Left colon (tissue), 2 donors: ENCODE measurements around the gene C9orf72. TPM values are rescaled to one million over a fixed set of nuclear protein-coding genes. Genes with fewer than 3 reads are reported as not detected.
"Not testable (repeated sequence)": the region's sequence is repeated elsewhere in the genome, so short reads cannot be mapped to it uniquely, and the experiment has no call there.

ENCODE experiments used
- ATAC-seq: fragments of 200-7000 bp; cut with Tn5 transposase; one replicate; pipeline ENCODE4 v1.9.1; 2020; ENCODE audit warnings: mild to moderate bottlenecking, moderate library complexity
- DNase-seq, 2 donors: peaks; one replicate each; pipeline ENCODE4 v3.0.0-alpha.2; 2020
- intact Hi-C, 2 donors: fragments of 100-400 bp; cut with DNase I in 1 of 2; cut with micrococcal nuclease in 1 of 2; formaldehyde crosslinking; loops; one replicate each; pipeline versions ENCODE4 v1.11.2 to v1.14.0; 2022; cut with DNase I, micrococcal nuclease
- total RNA-seq, 2 donors: library from RNA; stranded (reverse); fragmentation: NEBNext Ultra II Directional; extraction: Animal tissue kit (Norgen Biotek cat#: 25700); gene quantifications; one replicate each; pipeline ENCODE4 v1.2.1, GENCODE V29; 2021
- donor health status: DM: no; HTN: no; CAD: no.
- donor health status: DM: yes; HTN: yes; CAD: no.

C9orf72 gene
- total RNA-seq, 2 donors from 2014 or later: 10.7 to 13.4 TPM

DNA sequence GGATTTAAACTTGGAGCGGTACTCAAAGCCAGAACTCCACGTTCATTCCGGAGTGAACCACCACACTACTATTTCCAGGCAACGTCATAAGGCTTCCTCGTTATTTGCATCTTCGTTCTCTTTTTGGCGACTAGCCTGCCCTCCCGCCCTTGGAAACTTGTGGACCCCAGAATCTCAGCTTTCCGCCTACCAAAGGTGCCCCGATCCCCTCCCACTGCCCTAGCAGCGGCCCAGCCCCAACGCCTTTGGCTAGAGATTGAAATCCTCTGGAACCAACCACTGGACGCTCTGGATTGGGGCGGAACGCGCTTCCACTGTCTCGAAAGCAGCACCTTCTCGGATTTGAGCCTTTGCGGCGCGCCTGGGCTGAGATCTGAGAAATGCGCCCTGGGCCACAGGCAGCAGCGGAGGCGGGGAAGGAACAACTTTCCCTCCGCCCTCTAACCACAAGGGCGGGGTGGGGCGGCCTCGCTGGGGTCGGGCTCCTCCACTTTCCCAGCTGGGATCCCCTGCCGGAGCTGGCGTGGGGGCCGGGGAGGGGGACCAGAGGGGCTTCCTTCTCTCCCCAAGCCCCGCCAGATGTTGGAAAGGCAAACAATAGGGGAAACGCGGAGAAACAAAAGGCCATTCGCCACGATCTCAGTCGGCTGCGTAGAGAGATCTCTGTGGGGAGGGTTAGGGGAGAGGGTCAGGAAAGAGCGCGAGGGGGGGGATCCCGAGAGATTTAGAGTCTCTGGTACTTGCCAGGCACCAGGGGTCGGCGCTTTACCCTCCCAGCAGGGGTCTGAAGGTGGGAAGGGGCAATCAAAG lies 45.0 kb downstream of the C9orf72 start:
- ATAC-seq (peak; percentile 85), DNase-seq (peak; percentile 85 to 87)
- intact Hi-C loops: no loop called here

DNA sequence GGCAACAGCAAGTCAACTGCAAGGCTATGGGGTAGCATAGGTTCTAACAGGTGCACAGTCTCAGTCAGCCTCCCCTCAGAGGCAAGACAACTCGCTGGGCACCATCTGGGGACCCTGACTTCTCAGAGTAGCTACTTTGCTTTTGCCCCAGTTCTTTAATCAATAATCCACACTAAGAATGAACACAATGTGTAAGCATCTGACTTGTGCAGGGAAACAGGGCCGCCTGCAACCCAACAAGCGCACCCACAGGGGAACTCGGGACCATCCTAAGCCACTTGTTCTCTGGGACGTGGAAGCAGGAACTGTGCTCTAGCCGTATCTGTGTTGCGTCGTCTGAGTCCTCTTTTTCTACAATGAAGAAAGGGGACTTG lies 45.6 kb downstream of the C9orf72 start:
- no peak for ATAC-seq
- intact Hi-C loops: no loop called here
- DNase-seq: peak; percentile 16 to 33

DNA sequence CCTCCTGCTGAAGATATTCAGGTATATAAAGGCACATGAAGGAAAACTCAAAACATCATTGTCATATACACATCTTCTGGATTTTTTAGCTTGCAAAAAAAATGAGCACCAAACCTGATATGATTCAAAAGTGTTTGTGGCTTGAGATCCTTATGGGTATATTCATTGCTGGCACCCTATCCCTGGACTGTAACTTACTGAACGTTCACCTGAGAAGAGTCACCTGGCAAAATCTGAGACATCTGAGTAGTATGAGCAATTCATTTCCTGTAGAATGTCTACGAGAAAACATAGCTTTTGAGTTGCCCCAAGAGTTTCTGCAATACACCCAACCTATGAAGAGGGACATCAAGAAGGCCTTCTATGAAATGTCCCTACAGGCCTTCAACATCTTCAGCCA lies 49.0 kb downstream of the C9orf72 start, which contains the start of gene IFNK:
IFNK (plus strand) TSS at position 55 of the 400 bp plus-strand sequence; CDS start at position 102, 47 bp downstream.
- ATAC-seq: no peak
- intact Hi-C loops: no loop called here

DNA sequence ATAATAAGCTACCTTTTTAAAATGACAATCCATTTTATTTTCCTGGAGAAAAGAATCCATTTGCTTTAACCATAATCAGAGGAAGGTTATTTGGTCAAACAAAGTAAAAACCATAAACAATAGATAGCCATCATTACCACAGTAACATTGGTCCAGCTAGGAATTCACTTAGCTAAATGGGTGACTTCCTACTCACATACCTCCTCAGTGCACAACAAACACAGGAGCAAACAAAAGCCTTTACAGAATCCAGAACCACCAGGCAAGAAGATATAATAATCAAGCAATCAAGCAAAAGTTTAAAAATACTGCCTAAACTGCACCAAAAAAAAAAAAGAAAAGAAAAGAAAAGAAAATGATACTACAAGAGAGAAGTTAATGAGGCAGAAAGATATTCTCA lies 50.1 kb downstream of the C9orf72 start:
- ATAC-seq: no peak
- intact Hi-C loops: no loop called here
- no peak for DNase-seq

More for the DNA sequence above, 49.0 kb downstream of the C9orf72 start, which contains the start of gene IFNK:
- DNase-seq: no peak

DNA sequence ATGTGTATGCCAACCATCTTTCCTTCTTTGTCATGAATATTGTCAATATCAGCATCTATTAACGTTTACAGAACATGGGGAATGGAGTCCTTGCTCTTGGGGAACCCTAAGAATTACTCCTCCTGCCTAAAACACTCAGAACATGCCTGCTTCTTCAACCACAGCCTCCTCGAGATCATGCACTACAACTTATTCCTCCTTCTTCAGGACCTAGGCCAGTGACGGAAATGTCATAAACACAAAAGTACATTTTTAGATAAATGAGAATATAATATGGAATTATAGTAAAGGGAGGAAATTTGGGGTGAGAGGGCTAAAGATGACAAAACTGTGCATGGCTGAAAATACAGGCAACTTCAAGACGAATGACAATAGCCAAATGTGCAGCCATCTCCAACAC lies 52.3 kb downstream of the C9orf72 start:
- ATAC-seq (no peak), DNase-seq (no peak)
- intact Hi-C loops: no loop called here

DNA sequence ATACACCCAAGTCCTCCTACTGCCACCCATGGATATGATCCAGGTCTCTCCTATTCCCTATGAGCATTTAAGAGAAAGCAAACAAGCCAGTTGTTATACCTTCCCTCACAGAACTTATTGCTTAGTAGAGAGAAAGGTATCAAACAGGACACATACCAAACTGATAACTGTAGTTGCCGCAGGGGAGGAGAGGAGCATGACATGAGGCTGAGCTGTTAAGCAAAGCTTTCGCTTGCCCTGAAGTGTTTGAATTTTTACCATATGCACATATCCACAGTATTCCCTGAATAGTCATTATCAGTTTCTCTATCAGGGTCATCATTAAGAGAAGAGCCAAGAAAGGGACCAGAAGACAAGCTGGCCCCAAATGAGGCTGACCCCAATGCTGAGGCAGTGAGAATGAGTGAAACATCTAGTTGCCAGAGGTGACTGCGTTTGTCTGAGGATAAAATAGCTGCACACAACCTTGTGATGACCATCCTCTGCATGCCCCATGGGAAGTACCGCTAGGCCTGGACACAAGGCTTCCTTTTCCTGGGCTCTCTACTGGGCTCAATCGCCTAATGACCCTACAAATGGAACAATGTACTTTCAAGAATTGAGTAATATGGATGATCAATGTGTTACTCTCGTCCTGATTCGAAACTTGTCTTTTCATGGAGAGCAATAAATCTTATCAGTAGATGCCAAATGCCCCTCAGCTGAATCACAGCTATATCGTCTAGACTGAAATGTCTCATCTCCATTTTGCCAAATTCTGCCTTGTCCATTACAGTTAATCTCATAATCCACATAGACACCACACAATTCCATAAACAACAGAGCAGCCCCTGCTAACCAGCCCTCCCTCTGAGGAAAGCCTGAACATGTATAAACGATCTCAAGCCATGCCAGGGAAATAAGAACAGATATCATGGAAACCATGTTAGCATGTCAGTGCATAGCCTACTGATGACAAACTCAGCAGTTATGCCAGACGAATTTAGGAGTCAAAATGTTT lies 53.5 kb downstream of the C9orf72 start:
- no peak for ATAC-seq
- intact Hi-C loops: no loop called here
- no peak for DNase-seq

DNA sequence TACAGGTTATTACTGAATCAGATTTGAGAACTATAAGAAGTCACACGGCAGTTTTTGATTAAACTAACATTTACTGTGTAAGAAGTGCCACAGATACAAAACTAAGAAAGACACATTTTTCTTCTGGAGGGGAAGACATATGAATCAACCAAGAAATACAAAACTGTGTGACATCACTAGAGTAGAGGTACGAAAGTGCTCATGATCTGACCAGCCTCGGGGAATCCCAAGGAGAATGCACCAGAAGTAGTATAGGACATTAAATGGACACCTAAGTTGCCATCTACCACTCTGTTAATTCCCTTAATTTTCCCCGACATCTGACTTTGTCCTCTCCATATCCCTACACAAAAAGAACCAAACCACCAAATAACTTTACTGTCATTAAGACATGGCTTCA lies 54.5 kb downstream of the C9orf72 start:
- DNase-seq (no peak), ATAC-seq (no peak)
- intact Hi-C loops: no loop called here

DNA sequence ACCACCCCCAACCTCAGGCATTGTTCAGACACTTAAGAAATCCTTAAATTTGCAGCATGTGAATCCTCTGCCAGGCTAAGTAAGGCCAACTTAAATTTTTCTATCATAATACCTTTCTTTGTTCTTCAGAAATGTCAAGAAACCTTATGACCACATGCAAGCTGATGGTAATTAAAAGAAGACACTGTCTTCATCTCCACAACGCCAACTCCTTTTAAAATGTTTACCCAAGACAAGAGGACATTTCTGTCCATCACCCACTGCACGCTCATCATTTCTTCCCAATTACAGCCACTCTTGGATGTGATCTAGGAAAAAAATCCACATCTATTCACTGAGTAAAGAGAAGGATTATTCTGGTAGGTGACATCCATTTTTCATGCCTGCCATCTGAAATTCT lies 55.3 kb downstream of the C9orf72 start:
- intact Hi-C loops: no loop called here
- no peak for ATAC-seq
- no peak for DNase-seq

DNA sequence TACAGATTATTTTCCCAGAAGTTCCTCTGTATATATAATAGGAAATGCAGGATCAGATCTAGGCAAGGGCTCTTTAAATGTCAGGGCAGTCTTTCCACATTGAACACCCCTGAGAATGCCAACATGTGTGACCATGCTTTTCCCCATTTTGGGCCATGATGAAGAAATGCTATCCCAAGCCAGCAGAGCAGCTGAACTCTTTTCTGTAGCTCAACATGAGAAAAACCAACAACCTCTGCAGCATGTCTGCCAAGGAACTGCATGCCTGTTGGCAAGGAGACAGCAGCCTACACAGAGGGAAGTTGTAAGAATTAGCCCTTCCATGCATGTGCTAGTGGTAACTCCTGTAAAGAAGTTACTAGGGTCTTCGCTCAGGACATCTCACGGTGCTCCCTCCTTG lies 58.7 kb downstream of the C9orf72 start:
- ATAC-seq: no peak
- no peak for DNase-seq
- intact Hi-C loops: no loop called here

DNA sequence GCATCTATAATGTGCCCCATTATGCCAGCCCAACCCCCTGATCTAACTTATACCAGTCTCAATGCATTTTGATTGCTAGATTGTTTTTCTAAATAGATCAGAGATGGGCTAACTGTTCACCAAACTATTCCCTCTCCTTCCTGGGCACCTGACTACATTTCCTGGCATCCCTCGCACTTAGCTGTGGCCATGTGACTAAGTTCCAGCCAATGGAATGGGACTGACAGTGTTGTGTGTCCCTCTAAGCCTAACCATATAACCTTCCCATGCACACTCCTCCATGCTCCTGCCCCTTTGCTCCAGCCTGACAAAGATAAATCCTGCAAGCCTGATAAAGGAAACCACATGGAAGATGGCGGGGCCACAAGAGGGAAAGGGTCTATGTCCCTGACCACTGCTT lies 61.5 kb downstream of the C9orf72 start:
- DNase-seq (no peak), ATAC-seq (no peak)
- intact Hi-C loops: no loop called here

DNA sequence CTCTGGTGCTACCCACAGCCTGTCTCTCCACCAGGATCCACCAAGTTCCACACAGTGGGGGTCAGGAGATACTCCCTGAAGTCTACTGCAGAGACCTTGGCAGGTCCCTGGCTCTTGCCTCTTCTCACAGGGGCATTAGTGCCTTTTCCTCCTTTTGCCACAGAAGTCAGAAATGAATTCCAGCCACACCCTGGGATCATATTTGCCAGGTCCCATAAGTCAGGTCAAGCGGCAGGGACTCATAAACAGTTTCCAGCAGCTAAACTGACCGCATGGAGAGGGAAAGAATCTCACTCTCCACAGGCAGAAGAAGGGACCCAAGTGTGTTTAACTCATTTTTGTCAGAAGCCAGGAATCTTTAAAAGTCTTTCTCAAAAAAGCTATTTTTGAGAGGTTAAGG lies 62.5 kb downstream of the C9orf72 start:
- intact Hi-C loops: no loop called here
- ATAC-seq (peak; percentile 55), DNase-seq (no peak)

DNA sequence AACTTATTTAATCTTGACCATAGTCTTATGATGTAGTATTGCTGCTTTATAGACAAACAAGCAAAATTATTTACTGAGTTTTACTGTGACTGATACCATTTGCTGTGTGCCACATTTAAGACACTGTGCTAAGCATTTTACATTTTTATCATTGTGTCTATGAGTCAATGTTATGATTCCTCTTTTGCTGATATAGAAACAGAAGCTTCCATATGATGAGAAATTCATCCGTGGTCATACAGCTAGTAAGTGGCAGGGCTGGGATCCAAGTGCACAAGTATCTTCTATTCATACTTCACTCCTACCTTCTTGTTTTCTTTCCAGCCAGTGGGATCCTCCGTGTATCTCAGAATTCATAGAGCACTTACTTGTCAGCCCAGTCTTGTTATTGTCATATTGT lies 66.3 kb downstream of the C9orf72 start:
- ATAC-seq (no peak), DNase-seq (no peak)
- intact Hi-C loops: no loop called here

DNA sequence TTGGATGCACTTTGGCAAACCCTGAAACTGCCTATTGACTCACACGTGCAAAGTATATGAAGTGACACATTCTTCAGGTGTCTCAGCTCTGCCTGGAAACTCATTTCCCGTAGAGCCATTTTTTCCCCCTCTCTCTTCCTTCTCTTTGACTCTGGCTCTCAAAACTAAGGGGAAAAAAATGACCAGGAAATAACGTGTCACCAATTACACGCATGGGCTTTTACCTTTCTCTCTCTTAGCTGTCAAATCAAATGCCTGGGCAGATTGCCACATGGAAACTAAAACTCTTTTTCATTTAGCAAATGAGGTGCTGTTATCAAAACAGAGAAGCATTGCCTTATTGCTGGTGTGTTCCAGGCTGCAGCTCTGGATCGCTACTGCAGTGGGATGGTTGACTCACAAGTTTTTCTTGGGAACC lies 67.5 kb downstream of the C9orf72 start:
- DNase-seq (no peak), ATAC-seq (no peak)
- intact Hi-C loops: no loop called here

DNA sequence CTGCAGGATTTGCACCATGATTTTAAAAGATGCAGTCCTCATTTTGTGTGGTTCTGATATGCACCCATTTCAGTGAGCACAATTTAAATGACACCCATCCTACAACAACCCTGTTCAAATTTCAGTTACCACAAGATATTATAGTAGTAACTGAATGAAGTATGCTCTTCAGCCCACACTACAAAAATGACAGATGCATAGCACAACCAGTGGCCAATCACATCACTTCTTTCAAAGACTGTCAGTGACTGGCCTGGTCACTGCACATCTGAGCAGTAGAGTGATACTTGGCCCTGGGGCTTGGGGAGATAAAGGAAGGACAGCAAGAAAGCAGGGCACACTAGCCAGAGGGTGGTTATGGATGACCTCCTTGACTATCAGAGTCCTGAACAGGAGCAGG lies 69.0 kb downstream of the C9orf72 start:
- no peak for ATAC-seq
- no peak for DNase-seq

DNA sequence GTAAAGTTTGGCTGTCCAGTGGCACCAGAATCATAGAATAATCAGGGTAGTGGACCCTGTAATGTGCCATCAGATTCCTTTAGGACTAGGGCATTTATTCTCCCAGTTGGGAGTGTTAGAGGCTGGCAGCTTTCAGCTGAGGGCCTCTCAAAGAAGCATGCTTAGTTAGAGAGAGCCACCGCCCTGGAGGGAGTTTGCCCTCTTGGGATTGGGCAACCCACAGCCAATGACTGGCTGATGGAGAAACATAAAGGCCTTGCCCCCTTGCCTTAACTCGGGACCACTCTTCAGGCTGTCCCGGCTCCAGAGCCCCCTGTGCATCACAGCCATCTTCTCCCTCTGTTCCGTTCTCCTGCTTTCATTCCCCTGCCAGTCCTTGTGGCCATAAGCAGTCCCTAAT lies 69.7 kb downstream of the C9orf72 start:
- intact Hi-C loops: no loop called here
- no peak for DNase-seq
- ATAC-seq: no peak

More for the DNA sequence above, 69.0 kb downstream of the C9orf72 start:
- intact Hi-C loops: no loop called here

DNA sequence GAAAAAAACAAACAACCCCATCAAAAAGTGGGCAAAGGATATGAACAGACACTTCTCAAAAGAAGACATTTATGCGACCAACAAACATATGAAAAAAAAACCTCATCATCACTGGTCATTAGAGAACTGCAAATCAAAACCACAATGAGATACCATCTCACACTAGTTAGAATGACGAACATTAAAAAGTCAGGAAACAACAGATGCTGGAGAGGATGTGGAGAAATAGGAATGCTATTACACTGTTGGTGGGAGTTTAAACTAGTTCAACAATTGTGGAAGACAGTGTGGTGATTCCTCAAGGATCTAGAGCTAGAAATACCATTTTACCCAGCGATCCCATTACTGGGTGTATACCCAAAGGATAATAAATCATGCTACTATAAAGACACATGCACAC lies 72.4 kb downstream of the C9orf72 start:
- ATAC-seq, intact Hi-C loops, DNase-seq: not testable (repeated sequence)

DNA sequence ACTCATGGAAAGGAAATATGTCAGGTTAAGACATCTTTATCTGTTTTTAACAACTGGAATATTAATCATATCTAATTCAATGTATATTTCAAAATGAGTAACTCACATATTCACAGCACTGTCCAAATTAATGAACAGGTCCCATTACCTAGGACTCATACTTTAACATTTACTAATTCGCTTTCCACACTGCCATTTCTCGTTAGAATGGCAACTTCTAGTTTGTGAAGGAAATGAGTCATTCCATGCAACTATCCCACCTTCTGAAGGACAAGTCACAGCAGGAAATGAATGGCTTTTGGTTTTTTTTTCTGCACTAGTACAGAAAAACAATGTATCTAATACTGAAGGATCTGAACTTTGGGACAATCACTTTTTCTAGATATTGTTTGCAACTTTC lies 73.8 kb downstream of the C9orf72 start:
- ATAC-seq: no peak
- intact Hi-C loops: no loop called here

DNA sequence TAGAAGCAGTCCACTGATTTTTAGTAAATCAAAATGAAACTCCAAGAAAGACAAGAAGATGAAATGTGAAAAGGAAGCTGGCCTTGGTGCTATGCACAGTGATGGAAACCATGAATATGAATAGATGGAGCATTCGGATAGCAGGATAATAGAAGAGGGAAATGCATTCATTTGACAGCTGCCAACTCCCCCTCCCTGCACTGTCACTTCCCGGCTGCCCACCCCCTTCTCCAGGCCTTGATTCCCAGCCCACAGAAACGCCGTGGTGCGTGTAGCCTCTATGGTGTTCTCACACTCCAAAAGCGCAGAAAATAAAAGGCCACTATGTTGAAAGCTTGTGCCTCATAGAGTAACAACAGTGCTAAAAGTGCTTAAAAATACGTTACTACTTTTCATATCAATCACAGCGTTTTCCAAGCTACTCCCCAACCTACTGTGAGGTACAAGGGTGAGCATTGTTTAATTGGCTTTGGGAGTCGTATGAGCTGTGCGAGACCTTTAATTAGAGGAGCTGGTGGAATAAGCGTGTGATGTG lies 75.3 kb downstream of the C9orf72 start:
- ATAC-seq: no peak
- intact Hi-C loops: no loop called here

More for the DNA sequence above, 73.8 kb downstream of the C9orf72 start:
- DNase-seq: no peak

More for the DNA sequence above, 75.3 kb downstream of the C9orf72 start:
- no peak for DNase-seq
